Measurements from ENCODE around the gene PSMB10. TPM values are rescaled to one million over a fixed set of nuclear protein-coding genes. Genes with fewer than 3 reads are reported as not detected.
"Not testable (repeated sequence)": the region's sequence is repeated elsewhere in the genome, so short reads cannot be mapped to it uniquely, and the experiment has no call there.

Gene PSMB10
- 48.7 and 65.7 TPM in 2 replicates for total RNA-seq (2014; rRNA removed; shearing (Covaris generic))

GRCh38 chr16:67936124-67936879, at the start of gene PSMB10:
Gene PSMB10, minus strand, starts transcription at chr16:67936850. Its CDS starts 101 bp downstream, at chr16:67936749.
- DNase-seq (ENCODE audit: low spot score): peak; percentile 65

GRCh38 chr16:67982011-67982696, 45.5 kb upstream of the PSMB10 start:
- no peak for DNase-seq (ENCODE audit: low spot score)

DNA sequence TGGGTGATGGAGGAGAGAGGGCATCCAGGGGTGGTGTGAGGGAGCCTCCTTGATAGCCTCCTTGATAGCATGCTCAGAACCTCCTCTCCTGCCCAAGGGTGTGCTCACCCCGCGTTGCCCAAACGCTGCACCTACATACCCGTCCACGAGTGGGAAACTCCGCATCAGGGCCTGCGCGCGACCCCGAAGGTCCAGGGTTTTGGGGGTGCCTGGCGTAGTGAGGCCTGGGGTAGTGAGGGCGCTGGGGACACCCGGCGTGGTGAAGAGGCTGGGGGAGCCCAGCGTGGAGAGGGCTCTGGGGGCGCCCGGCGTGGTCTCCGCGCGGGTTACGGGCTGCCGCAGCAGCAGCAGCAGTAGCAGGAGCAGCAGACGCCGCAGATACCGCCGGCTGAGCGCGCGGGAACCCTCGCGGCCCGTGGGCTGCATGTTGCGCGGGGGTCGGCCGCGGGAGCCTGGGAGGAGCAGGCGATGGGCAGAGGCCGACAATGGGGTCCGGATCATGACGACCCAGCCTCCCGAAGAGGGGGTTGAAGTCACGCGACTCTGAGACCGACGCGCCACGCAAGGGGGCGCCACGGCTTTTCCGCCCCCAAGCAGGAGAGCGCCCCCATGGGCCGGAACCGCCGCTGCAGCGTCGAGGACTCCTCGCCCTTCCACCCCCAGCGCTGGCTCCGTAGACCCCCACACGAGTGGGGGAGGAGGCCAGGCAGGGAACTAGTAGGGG, 43.5 kb upstream of the PSMB10 start, which contains the start of gene DPEP3:
DPEP3 (minus strand) TSS at position 545 of the 724 bp plus-strand sequence; CDS start at position 426, 119 bp downstream.
- no peak for DNase-seq (ENCODE audit: low spot score)

DNA sequence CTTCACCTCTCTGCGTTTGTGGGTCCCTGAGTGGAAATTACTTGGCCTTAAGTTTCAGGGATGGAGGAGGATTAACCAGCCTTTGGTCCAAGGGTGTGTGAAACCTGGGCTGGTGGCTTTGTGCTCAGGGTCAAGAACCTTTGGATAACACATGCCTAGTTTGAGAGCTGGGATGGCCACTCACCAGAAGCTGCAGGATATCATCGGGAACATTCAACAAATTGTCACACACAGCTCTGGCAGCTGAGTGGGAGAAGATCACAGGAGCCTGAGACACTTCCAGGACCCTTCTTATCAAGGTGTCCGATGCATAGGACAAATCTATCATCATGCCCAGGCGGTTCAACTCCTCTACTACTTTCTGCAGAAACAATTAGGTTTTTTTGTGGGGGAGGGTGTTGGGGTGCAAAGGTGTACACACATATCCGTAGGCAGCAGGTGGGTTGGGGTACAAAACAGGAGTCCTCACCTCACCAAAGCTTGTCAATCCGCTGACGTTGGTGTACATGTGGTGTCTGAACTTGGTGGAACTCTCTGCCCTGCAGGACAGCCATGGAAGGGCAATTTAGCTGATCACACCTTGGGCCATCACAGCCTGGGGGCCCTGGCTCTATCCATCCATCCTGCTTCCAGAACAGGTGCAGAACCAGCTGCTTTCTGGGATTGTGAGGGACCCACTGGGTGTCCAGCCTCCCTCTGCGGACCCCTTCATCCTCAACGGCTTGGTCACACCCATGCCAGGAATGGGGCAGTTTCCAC, 41.0 kb upstream of the PSMB10 start:
- no peak for DNase-seq (ENCODE audit: low spot score)

DNA sequence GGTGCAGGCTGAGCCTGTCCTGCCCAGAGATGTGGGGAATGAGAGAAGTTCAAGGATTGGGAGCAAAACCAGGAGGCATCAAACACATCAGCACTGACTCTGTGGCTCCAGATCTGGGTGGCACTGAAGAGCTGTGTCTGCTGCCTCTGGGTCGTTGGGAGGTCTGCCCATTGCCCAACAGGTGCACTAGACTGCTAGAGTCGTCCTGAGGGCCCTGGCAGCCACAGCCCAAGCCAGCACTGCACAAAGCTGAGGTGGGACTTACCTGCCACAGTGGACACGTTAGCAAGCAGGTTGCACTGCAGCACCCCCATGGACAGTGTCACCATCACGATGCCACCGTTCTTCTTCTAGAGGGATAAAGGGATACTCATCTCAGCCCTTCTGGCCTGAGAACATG, 40.4 kb upstream of the PSMB10 start:
- DNase-seq (ENCODE audit: low spot score): no peak

- no peak for DNase-seq (ENCODE audit: low spot score)
Observed at GRCh38 chr16:67976205-67976604, 39.6 kb upstream of the PSMB10 start.

DNA sequence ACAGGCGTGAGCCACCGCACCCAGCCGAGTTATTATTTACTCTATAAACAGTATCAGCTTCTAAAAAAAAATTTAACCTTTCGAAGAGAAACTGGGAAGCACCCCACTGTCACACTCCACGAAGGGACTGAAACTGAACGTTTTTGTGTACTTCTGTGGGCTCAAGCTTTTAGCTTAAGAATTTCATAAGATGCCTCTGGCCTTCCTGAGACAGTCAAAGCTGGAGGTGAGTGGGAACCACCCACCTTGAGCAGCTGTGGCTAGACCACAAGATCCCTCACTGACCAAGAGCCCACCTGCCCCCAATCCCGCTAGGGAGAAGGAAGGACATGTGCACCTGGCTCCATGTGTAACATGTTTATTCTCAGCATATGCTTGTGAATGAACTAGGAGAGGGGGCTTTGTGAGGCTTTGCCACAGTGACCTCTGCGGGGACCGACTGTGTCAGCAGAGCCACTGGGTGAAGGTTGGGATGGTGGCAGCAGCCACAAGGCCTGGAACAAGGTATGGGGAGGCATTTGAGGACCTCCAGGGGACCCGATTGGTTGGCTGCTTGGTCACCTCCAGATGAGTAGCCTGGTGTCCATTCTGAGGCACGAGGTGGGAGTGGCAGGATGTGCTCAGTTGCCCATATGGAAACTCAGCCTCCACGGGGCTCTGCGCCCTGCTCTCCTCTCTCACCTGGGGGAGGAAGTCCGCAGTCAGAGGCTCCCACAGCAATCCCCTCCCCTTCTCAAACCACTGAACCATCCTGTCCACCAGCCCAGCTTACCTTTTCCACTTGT, 38.9 kb upstream of the PSMB10 start:
- DNase-seq (ENCODE audit: low spot score): no peak

GRCh38 chr16:67972285-67972684, 35.6 kb upstream of the PSMB10 start:
- DNase-seq (ENCODE audit: low spot score): not testable (repeated sequence)

GRCh38 chr16:67971111-67971510, 34.5 kb upstream of the PSMB10 start:
- DNase-seq (ENCODE audit: low spot score): no peak

DNA sequence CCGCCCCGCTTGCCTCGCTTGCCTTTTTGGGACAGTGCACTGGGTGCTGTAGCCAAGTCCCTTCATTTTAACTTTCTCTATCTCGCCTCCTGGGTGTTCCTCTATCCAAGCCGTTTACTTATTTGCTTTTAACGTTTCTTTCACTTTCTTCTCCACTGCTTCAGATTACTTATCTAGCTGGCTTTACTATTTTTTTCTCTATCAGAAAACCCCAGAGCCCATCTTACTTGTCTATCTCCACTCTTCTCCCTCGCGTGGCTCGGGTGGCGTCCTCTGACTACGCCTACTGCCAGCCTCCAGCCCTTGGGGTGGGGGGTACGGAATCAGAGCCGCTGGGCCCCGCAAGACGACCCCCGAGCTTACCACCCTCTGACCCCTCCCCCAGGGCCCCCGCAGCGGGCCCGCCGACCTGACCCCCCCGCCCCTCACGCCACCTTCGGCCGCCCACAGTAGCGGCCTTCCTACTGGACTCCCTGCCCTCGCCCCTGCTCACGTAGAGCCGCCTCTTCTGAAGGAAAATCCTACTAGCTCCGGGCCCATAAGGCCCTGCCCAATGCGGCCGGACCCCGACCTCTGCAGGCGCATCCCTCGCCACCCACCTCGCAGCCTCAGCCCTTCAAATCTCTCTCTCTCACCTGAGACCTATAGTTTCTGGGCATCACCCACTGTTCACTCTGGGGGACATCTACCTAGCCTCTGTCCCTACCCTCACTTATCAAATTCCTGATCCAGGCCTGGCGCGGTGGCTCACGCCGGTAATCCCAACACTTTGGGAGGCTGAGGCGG, 32.8 kb upstream of the PSMB10 start:
- DNase-seq (ENCODE audit: low spot score): no peak

GRCh38 chr16:67968400-67969253, 32.0 kb upstream of the PSMB10 start, which contains the start of gene SLC12A4:
Gene SLC12A4, minus strand, starts transcription at chr16:67968637. Its CDS starts 84 bp downstream, at chr16:67968553.
- DNase-seq (ENCODE audit: low spot score): peak; percentile 45

- no peak for DNase-seq (ENCODE audit: low spot score)
Observed at GRCh38 chr16:67967958-67968399, 31.3 kb upstream of the PSMB10 start.

DNA sequence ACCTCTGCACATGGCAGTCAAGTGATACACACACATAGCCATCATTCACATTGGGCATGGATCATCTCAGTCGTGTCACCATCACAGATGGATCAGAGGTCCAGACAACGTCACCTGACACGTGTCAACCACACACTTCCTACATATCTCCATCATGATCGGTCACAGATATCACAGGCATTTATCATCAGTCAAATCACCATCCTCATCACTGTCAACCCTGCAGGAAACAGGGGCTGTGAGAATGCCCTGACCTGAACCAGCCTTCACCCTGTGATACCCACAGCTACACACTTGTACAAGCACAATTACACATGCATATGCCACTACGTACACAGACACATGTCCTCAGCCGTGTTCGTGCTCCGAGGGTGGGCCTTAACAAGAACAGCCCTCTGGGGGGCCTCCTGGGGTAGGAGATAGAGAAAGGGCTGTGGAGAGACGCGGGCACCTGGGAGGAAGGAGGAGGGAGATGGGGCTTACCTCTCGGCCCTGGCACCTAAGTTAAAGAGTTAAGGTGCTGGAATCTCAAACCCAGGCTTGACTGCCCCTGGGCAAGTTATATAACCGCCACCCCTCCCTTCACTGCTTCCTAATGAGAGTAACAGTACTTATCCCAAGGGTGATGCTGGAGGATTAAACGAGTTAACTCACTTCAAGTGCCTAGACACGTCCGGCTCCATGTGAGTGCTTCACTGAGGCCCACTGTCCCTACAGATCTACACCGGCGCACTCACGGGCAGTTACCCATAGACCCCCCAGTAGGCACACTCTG, 30.7 kb upstream of the PSMB10 start:
- DNase-seq (ENCODE audit: low spot score): no peak

- no peak for DNase-seq (ENCODE audit: low spot score)
Observed at GRCh38 chr16:67966549-67967182, 30.0 kb upstream of the PSMB10 start.

GRCh38 chr16:67965668-67966548, 29.3 kb upstream of the PSMB10 start:
- DNase-seq (ENCODE audit: low spot score): no peak

DNA sequence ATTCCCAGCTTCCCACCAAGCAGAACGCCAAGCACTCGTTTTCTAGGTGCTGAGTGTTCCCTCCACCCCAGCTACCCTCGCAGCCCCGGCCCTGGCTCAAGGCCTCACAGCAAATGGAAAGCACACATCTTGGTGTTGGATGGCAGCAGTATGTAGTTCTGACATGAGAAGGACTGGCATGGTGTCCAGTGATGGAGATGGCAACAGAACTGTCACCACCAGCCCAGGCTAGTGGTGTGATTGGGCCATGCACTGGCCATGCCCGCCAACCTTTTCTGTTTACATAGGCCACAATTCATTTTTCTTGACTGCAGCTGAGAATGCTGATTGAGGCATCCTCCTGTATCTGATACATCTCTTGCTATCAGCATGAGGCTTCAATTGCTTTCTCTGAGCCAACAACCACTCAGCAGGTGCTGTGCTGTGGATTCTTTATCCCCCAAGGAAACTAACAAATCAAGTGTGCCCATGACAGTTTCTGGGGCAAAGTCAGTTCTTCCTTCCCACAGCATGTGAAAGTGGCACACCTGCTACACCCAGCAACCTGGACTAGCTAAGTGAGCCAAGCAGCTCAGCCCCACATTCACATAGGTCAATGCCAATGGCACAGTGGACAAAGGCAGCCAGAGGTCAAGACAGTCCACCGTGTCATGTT, 28.0 kb upstream of the PSMB10 start:
- DNase-seq (ENCODE audit: low spot score): no peak
